DND-41 (cell line): ENCODE measurements around the gene MACROD2.

Experiments
- ATAC-seq: fragments of 200-7000 bp; cut with Tn5 transposase; 3 replicates; pipeline ENCODE4 v1.9.1; 2021; ENCODE audit warnings: low read depth; ENCODE audit not compliant: insufficient read depth
- DNase-seq: peaks from one replicate; pipeline ENCODE4 v3.0.0-alpha.2; 2020
- H2AFZ ChIP-seq: 2 replicates; pipeline ENCODE4 v1.6.0; 2012; ENCODE audit warnings: low read depth, low read length
- H3K27ac ChIP-seq: 2 replicates; pipeline ENCODE4 v1.5.1; 2012; ENCODE audit warnings: low read length, inconsistent platforms
- H3K27me3 ChIP-seq: fragments of 200-600 bp; sonication (generic); 2 replicates; pipeline ENCODE4 v1.6.0; 2012; ENCODE audit warnings: low read length, mild to moderate bottlenecking, inconsistent platforms; ENCODE audit not compliant: insufficient read depth, poor library complexity
- H3K36me3 ChIP-seq: 2 replicates; pipeline ENCODE4 v1.5.1; 2012; ENCODE audit warnings: low read length, inconsistent platforms; ENCODE audit not compliant: insufficient read depth
- H3K4me1 ChIP-seq: 2 replicates; pipeline ENCODE4 v1.5.1; 2012; ENCODE audit warnings: mild to moderate bottlenecking, low read length; ENCODE audit not compliant: insufficient read depth
- H3K4me2 ChIP-seq: 2 replicates; pipeline ENCODE4 v1.6.0; 2012; ENCODE audit warnings: mild to moderate bottlenecking, moderate library complexity, low read length, inconsistent platforms; ENCODE audit not compliant: insufficient read depth
- H3K4me3 ChIP-seq, 2 experiments: fragments of 200-600 bp in 1 of 2; shearing (Covaris generic) in 1 of 2; 2 replicates each; pipeline ENCODE4 v1.5.1; 2012 to 2016; ENCODE audit warnings: inconsistent platforms in 2 of 2, low read length in 2 of 2, mild to moderate bottlenecking in 2 of 2, low read depth in 1 of 2, moderate library complexity in 1 of 2
- H3K79me2 ChIP-seq: 2 replicates; pipeline ENCODE4 v1.6.0; 2012; ENCODE audit warnings: low read length, inconsistent platforms; ENCODE audit not compliant: insufficient read depth
- H3K9ac ChIP-seq: 2 replicates; pipeline ENCODE4 v1.6.0; 2012; ENCODE audit warnings: low read depth, mild to moderate bottlenecking, inconsistent platforms, low read length, moderate library complexity
- H3K9me3 ChIP-seq: 2 replicates; pipeline ENCODE4 v1.5.1; 2012; ENCODE audit warnings: low read length, moderate library complexity, mild to moderate bottlenecking, inconsistent platforms; ENCODE audit not compliant: insufficient read depth, severe bottlenecking
- H4K20me1 ChIP-seq: 2 replicates; pipeline ENCODE4 v1.6.0; 2012; ENCODE audit warnings: low read length; ENCODE audit not compliant: insufficient read depth
- EZH2 ChIP-seq: IDR thresholded peaks from 3 replicates; pipeline ENCODE4 v1.6.1; 2012; ENCODE audit warnings: borderline replicate concordance, low read depth, mild to moderate bottlenecking, moderate library complexity, low read length, inconsistent platforms; ENCODE audit not compliant: severe bottlenecking
- TF ChIP-seq, protein P1 (sequence below): IDR thresholded peaks from 2 replicates; pipeline ENCODE4 v1.5.1; 2012; ENCODE audit warnings: borderline replicate concordance, low read length, moderate library complexity, mild to moderate bottlenecking; ENCODE audit not compliant: poor library complexity, severe bottlenecking; ENCODE audit errors: extremely low read depth

MACROD2 gene

DNA sequence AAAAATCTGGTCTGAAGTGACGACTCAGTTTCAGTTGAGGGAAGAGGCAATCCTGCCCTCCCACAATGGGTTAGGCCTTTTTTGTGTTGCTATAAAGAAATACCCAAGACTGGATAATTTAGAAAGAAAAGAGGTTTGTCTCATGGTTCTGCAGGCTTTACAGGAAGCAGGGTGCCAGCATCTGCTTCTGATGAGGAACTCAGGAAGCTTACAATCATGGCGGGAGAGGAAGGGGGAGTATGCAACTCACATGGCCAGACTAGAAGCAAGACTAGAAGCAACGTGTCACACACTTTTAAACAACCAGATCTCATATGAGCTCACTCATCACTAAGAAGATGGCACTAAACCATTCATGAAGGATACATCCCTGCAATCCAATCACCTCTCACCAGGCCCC lies 2048.6 kb downstream of the MACROD2 start:
- H3K36me3 ChIP-seq, result no peaks in the 10 kb centered on the region
- H3K4me3 ChIP-seq, result no peak overlapping the region
- DNase-seq (no peak), ATAC-seq (no peak)
- H3K4me1 ChIP-seq, result no peaks in the 10 kb centered on the region
- H3K9ac ChIP-seq, result no peak overlapping the region
- no peak for TF ChIP-seq EZH2
- TF ChIP-seq, protein P1, sequence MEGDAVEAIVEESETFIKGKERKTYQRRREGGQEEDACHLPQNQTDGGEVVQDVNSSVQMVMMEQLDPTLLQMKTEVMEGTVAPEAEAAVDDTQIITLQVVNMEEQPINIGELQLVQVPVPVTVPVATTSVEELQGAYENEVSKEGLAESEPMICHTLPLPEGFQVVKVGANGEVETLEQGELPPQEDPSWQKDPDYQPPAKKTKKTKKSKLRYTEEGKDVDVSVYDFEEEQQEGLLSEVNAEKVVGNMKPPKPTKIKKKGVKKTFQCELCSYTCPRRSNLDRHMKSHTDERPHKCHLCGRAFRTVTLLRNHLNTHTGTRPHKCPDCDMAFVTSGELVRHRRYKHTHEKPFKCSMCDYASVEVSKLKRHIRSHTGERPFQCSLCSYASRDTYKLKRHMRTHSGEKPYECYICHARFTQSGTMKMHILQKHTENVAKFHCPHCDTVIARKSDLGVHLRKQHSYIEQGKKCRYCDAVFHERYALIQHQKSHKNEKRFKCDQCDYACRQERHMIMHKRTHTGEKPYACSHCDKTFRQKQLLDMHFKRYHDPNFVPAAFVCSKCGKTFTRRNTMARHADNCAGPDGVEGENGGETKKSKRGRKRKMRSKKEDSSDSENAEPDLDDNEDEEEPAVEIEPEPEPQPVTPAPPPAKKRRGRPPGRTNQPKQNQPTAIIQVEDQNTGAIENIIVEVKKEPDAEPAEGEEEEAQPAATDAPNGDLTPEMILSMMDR, result no peak
- no peak overlapping the region for H3K4me2 ChIP-seq
- no peaks in the 10 kb centered on the region for H3K79me2 ChIP-seq
- no peaks in the 10 kb centered on the region for H3K9me3 ChIP-seq
- no peaks in the 10 kb centered on the region for H4K20me1 ChIP-seq
- no peak overlapping the region for H2AFZ ChIP-seq
- no peak overlapping the region for H3K27ac ChIP-seq
- H3K27me3 ChIP-seq, result no peaks in the 10 kb centered on the region

DNA sequence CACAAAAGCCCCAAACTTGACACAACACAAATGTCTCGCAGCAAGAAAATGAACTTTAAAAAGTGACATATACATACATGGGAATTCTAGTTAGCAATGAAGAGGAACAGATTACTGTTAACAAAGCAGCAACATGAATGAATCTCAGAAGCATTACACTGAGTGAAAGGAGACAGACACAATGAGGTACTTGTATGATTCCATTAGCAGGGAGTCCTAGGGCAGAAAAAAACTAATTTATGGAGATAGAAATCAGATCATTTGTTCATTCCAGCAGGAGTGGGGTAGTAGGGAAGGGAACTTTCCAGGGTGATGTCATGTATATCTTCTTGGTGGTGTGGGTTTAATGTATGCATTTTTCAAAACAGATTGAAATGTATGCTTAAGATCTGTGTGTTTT lies 2053.6 kb downstream of the MACROD2 start:
- H3K4me2 ChIP-seq, result no peak overlapping the region
- H3K27me3 ChIP-seq, result no peaks in the 10 kb centered on the region
- H3K9ac ChIP-seq, result no peak overlapping the region
- no peaks in the 10 kb centered on the region for H3K36me3 ChIP-seq
- no peaks in the 10 kb centered on the region for H4K20me1 ChIP-seq
- no peaks in the 10 kb centered on the region for H3K4me1 ChIP-seq
- H3K4me3 ChIP-seq, result no peak overlapping the region
- TF ChIP-seq, protein P1, result no peak
- DNase-seq, result no peak
- no peak overlapping the region for H3K27ac ChIP-seq
- H2AFZ ChIP-seq, result no peak overlapping the region
- no peaks in the 10 kb centered on the region for H3K79me2 ChIP-seq
- no peak for ATAC-seq
- H3K9me3 ChIP-seq, result no peaks in the 10 kb centered on the region

DNA sequence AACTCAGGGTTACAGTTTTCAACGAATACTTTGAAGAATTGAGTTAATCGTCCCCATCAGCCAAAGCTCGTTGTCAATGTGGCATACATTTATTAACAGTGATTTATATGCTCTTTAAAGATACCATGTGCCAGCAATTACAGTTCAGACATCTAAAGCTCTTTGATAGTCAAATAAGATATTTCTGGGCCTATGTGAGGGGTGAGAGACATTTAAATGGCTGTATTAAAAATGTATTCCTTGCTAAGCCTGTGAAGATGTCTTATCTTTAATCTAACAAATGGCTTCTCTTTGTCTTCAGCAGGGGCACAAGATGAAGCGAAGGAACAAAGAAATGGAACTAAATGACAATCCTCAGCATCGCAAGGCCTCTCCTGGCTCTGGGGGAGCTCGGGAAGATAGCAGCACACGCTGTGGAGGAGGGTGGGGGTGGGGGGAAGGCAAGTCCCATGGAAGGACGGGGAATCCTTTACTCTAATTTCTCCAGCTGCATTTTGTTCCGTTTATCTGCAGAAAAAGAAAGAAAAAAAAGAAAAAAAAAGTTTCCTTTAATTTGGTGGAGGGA lies 2054.3 kb downstream of the MACROD2 start:
- no peak overlapping the region for H2AFZ ChIP-seq
- DNase-seq (no peak), ATAC-seq (no peak)
- no peaks in the 10 kb centered on the region for H3K4me1 ChIP-seq
- no peak overlapping the region for H3K9ac ChIP-seq
- H3K79me2 ChIP-seq, result no peaks in the 10 kb centered on the region
- no peak overlapping the region for H3K4me3 ChIP-seq
- no peak overlapping the region for H3K27ac ChIP-seq
- TF ChIP-seq, protein P1, result no peak
- TF ChIP-seq EZH2, result no peak
- no peaks in the 10 kb centered on the region for H3K36me3 ChIP-seq
- H3K4me2 ChIP-seq, result no peak overlapping the region
- no peaks in the 10 kb centered on the region for H3K9me3 ChIP-seq
- H4K20me1 ChIP-seq, result no peaks in the 10 kb centered on the region
- no peaks in the 10 kb centered on the region for H3K27me3 ChIP-seq

DNA sequence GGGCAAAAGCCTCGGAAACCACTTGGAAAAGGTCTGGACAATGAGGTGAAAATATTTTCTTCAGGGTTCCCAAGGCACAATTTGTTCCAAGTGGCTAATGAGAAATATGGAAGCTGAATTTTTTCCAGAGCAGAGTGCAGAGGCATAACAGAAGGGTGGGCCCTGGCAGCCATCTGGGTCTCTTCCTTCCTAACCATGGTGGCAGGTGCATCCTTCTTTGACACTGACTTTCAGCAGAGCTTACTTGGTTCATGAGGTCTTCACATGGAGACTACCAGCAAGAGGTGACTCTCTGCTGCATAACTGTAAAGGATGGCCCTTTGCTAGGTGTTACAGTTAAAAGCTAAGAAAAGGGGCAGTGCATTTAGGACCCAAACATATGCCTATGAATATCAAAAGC lies 2055.1 kb downstream of the MACROD2 start:
- ATAC-seq (no peak), DNase-seq (no peak)
- Histone ChIP-seq H4K20me1 (no peaks in the 10 kb centered on the region), H3K27ac (no peak overlapping the region), H2AFZ (no peak overlapping the region), H3K4me2 (no peak overlapping the region), H3K9ac (no peak overlapping the region), H3K79me2 (no peaks in the 10 kb centered on the region), H3K9me3 (no peaks in the 10 kb centered on the region), H3K36me3 (no peaks in the 10 kb centered on the region), H3K4me1 (no peaks in the 10 kb centered on the region), H3K4me3 (no peak overlapping the region), H3K27me3 (no peaks in the 10 kb centered on the region)
- TF ChIP-seq, protein P1, result no peak
- TF ChIP-seq EZH2, result no peak
